BJ (cell line): ENCODE measurements around the gene PSKH1. TPM values are rescaled to one million over a fixed set of nuclear protein-coding genes. Genes with fewer than 3 reads are reported as not detected.
A peak's percentile ranks its signal among the peaks of the same experiment; 100 is the strongest.

Experiments
- CTCF ChIA-PET: fragments of 350-600 bp; formaldehyde crosslinking; extraction: SDS; loops from one replicate; lab custom pipeline; 2021; ENCODE audit warnings: antibody characterized with exemption, inconsistent platforms; lab: Yijun Ruan, JAX
- POLR2A ChIA-PET: fragments of 300-600 bp; sonication (Branson Sonifier 250); formaldehyde crosslinking; extraction: SDS; loops from one replicate; lab custom pipeline; 2021; ENCODE audit warnings: antibody characterized with exemption; lab: Charles Lee
- DNase-seq: peaks from one replicate; pipeline ENCODE4 v3.0.0-alpha.2; 2011; ENCODE audit warnings: low read depth
- H3K27me3 ChIP-seq: 2 replicates; pipeline ENCODE4 v1.6.0; 2011; ENCODE audit warnings: low read length; ENCODE audit not compliant: control insufficient read depth, insufficient read depth
- H3K36me3 ChIP-seq: 2 replicates; pipeline ENCODE4 v1.5.1; 2011; ENCODE audit warnings: low read length; ENCODE audit not compliant: control insufficient read depth, insufficient read depth
- H3K4me3 ChIP-seq: 2 replicates; pipeline ENCODE4 v1.5.1; 2011; ENCODE audit warnings: low read depth, mild to moderate bottlenecking, control low read depth, low read length
- polyA plus RNA-seq: library from polyadenylated mRNA; depleted of rRNA; stranded (reverse); fragments of >200 nt; gene quantifications from 2 replicates; pipeline ENCODE4 v1.2.3, GENCODE V29; 2011
- TF ChIP-seq, protein P1 (sequence below): IDR thresholded peaks from 2 replicates; pipeline ENCODE4 v1.5.1; 2011; ENCODE audit warnings: low read depth, mild to moderate bottlenecking, control low read depth, inconsistent platforms, low read length, moderate library complexity; ENCODE audit not compliant: insufficient read depth

PSKH1 gene
- polyA plus RNA-seq, 1 experiment, result 45.5 TPM

DNA sequence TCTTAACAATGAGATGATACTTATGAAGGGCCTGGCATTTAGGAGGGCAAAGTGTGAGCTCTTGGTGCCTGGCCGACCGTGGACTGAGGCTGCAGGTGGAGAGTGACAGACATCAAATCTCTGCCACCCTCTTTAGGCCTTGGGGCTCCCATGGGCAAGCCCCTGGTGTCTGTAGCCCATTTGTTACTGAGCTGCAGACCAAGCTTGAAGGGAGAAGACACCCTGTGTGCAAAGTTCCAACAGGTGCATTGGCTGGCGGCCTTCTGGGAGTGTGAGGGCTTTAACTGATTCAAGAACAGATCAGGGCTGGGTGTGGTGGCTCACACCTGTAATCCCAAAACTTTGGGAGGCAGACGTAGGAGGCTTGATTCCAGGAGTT, 39.4 kb downstream of the PSKH1 start:
- Histone ChIP-seq H3K27me3 (no peaks in the 10 kb centered on the region), H3K36me3 (peaks cover 20% of the 10 kb centered on the region), H3K4me3 (no peak overlapping the region)
- no peak for DNase-seq
- TF ChIP-seq, protein P1, sequence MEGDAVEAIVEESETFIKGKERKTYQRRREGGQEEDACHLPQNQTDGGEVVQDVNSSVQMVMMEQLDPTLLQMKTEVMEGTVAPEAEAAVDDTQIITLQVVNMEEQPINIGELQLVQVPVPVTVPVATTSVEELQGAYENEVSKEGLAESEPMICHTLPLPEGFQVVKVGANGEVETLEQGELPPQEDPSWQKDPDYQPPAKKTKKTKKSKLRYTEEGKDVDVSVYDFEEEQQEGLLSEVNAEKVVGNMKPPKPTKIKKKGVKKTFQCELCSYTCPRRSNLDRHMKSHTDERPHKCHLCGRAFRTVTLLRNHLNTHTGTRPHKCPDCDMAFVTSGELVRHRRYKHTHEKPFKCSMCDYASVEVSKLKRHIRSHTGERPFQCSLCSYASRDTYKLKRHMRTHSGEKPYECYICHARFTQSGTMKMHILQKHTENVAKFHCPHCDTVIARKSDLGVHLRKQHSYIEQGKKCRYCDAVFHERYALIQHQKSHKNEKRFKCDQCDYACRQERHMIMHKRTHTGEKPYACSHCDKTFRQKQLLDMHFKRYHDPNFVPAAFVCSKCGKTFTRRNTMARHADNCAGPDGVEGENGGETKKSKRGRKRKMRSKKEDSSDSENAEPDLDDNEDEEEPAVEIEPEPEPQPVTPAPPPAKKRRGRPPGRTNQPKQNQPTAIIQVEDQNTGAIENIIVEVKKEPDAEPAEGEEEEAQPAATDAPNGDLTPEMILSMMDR, result no peak
- POLR2A ChIA-PET, result no interaction called here
- CTCF ChIA-PET, result interaction anchor here (0.7 to 12.9 kb wide), 4 partner anchors 47 to 452 kb away, joined by 3 to 155 read pairs (median 14); partner anchors contain the start of gene NRN1L

DNA sequence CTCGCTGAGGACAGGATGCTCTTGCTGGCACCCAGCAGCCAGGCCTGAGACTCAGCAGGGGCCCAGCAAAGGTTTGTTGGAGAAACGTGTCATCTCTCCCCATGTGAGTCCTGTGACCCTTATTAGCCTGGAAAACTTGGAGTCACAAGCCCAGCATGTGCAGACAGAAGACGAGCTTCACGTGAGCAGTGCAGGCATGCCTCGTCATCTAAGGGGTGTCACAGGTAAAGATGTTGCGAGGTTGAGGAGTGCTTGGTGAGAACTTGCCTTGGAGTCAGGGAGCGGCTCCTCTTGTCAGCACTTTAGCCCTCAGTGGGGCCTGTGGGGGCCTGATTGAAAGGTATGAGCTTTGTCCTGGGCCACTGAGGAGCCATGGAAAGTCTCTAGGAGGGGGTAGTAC, 40.8 kb downstream of the PSKH1 start:
- H3K4me3 ChIP-seq, result no peak overlapping the region
- ChIA-PET POLR2A (no interaction called here), CTCF (interaction anchor here (0.6 to 12.9 kb wide), 7 partner anchors 48 to 395 kb away, joined by 3 to 155 read pairs (median 10); partner anchors contain the start of gene NRN1L)
- DNase-seq, result no peak
- peaks cover 12% of the 10 kb centered on the region for H3K36me3 ChIP-seq
- TF ChIP-seq, protein P1, result no peak
- no peaks in the 10 kb centered on the region for H3K27me3 ChIP-seq

DNA sequence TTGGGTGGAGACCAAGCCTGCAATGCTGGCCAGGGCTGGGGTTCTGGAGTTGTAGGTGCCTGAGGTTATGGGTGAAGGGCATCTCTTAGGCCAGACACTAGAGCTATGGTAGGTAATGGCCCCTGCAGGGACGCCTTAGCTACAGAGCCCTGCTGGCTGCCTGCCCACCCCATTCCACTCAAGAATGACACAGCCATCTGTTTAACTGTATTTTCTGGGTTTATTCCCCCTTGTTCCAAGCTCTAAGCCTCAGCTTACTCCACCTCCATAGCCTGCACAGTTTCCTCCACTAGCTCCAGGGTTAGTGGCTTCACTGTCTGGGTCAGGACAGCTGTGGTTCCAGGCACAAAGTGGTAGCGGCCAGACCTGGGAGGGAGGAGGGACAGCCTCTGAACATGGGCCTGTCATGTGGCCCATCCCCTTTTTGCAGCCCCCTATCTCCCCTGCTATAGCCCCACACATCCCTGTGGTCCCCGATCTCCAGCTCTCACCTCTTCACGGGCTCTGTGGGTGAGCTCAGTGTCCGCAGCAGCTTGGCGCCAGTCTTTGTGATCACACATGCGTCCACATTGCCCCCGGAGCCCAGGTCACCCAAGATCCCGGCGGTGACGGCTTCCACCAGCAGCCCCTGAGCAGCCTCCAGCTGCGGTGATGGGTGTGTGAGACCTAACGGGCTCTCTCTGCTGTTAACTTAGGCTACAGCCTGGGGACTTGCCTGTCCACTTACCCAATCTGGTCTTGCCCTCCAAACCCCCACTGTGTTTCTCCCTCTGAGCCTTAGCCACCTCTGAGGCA, 41.4 kb downstream of the PSKH1 start:
- no peaks in the 10 kb centered on the region for H3K27me3 ChIP-seq
- peak overlapping the region; percentile 84 for H3K4me3 ChIP-seq
- TF ChIP-seq, protein P1, result no peak
- no peak for DNase-seq
- ChIA-PET POLR2A (no interaction called here), CTCF (interaction anchor here (0.6 to 12.9 kb wide), 11 partner anchors 8 to 414 kb away, joined by 3 to 155 read pairs (median 7); partner anchors contain the start of gene NRN1L)
- H3K36me3 ChIP-seq, result peaks cover 10% of the 10 kb centered on the region

DNA sequence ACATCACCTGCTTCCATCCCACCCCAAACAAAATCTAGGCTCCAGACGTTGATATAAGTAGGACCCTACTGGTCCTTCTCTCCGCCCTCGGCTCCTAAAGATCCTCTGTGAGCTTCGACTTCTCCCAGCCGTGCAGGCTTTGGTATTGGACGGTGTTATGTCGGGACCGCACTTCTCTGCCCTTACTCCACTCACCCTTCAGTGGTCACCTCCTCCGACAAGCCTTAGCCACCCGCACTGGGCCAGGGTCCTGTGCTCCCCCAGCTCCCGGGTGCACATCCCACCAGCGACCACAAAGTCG, 42.0 kb downstream of the PSKH1 start:
- no peak for DNase-seq
- ChIA-PET POLR2A (interaction anchor here (0.6 to 1.6 kb wide), 3 partner anchors 10 to 231 kb away, joined by 3 to 5 read pairs (median 3); partner anchors contain the start of gene TSNAXIP1), CTCF (interaction anchor here (0.6 to 12.9 kb wide), 11 partner anchors 9 to 414 kb away, joined by 3 to 155 read pairs (median 7); partner anchors contain the start of gene NRN1L)
- H3K27me3 ChIP-seq, result no peaks in the 10 kb centered on the region
- H3K4me3 ChIP-seq, result peak overlapping the region; percentile 84
- TF ChIP-seq, protein P1, result no peak
- peaks cover 15% of the 10 kb centered on the region for H3K36me3 ChIP-seq

DNA sequence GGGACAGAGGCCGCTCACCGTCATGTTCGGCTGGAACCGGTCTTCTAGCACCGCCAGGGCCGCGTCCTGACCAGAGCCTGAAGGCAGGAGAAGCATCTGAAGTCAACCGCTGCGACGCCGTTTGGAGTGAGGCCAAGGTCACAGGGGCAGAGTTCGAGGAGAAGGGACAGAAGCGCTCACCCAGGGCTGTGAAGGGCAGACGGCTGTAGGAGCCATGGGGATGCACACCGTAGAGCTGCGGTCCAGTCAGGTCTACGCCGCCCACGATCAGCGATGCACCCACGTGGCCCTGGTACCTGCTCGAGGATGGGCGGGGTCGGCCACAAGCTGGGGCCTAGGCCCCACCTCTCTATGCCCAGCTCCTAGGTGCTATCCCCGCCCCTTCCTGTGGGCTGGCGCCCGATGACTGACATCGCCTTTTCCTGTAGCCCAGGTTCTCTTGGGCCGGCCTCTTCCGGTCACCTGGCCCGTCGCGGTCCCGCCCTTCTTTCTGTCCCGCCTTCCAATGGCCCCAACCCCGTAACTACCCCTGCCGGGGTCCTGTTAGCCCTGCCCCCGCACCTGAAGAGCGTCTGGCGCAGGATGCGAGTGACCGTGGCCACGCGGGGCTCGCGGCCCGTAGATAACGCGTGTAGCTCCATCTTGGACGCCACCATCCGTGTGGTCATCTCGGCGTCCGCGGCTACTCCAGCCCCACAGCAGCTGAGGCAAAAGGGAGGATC, 42.5 kb downstream of the PSKH1 start:
- Histone ChIP-seq H3K36me3 (peaks cover 17% of the 10 kb centered on the region), H3K4me3 (peak overlapping the region; percentile 84), H3K27me3 (no peaks in the 10 kb centered on the region)
- TF ChIP-seq, protein P1, result no peak
- ChIA-PET CTCF (interaction anchor here (0.6 to 12.9 kb wide), 12 partner anchors 9 to 415 kb away, joined by 3 to 155 read pairs (median 5); partner anchors contain the start of gene NRN1L), POLR2A (interaction anchor here (0.6 to 1.6 kb wide), 4 partner anchors 11 to 230 kb away, joined by 3 to 5 read pairs (median 3); partner anchors contain the start of gene TSNAXIP1)
- DNase-seq, result peak; percentile 59
